ENCODE measurements around the gene GALE.
"Not testable (repeated sequence)": the region's sequence is repeated elsewhere in the genome, so short reads cannot be mapped to it uniquely, and the experiment has no call there.

GALE gene

DNA sequence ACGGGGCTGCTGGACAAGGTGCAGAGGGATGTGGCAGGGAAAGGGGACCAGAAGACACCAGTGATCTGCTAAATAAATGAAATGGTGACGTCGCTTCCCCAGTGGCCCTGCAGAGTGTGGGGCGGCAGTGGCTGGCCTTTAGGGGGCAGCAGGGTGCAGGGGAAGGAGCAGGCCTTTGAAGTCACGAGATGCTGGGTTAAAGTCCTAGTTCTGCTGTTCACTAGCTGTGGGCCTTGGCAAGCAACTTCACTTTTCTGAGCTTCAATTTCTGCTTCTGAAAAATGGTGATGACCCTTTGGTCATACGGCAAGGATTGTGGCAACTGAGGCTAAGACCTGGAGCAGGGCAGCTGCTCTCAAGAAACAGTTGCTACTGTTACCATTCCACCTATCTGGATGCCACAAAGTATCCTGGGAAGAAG is 9.2 kb upstream of the GALE start:
- peak; percentile 75 to 78 for DNase-seq (ENCODE audit: low read depth in 2 of 2)

DNA sequence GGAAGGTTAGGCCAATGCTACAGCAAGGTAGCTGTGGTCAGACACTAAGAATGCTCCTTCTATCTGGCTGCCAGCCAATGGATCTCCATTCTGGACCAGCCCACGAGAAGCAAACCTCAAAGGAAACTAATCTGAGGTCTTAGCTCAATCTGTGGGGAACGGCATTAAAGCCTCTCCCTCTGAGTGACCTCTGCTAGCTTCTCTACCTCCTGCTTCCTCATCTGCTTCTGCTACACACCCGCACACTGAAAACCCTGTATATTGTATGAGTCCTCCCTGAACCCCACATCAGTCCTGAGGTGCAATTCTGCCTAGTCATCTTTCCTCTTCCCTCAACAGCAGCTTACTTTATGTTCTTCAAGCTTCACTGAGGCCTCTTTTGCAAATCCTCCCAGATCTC is 6.9 kb upstream of the GALE start:
- no peak for DNase-seq (ENCODE audit: low read depth in 2 of 2)

DNA sequence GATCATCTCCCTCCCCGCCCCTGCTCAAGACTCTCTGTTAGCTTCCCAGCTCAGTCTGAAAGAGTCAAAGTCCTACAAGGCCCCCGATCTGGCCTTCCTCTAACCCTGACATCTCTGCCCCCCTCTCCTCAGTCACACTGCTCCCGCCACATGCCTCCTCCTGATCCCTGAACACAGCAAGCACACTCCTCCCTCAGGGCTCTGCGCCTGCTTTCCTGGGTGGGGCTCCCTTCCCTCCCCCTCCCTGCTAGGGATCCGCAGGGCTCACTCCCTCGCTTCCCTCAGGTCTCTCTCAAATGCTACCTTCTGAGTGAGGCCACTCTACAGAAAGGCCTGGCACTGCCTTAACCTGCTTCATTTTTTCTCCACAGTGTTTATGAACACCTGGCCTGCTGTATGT is 5.7 kb upstream of the GALE start:
- DNase-seq (ENCODE audit: low read depth in 2 of 2), result no peak

DNA sequence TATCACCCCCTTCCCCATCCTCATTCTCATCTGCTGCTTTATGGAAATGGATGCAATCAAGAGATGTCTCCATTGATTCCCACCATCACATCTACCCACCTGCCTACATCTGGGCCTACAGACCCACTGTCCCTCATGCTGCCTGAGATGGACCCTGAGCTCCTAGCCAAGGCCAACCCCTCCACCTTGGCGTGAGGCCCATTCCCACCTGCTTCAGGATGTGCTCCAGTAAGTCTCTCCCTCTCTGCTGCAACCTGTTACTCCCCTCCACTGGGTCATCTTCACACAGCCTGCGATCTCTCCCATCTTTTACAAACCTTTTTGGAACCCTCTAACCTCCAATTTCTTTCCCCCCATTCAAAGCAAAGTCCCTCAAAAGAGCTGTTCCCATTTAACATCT is 4.5 kb upstream of the GALE start:
- no peak for DNase-seq (ENCODE audit: low read depth in 2 of 2)

DNA sequence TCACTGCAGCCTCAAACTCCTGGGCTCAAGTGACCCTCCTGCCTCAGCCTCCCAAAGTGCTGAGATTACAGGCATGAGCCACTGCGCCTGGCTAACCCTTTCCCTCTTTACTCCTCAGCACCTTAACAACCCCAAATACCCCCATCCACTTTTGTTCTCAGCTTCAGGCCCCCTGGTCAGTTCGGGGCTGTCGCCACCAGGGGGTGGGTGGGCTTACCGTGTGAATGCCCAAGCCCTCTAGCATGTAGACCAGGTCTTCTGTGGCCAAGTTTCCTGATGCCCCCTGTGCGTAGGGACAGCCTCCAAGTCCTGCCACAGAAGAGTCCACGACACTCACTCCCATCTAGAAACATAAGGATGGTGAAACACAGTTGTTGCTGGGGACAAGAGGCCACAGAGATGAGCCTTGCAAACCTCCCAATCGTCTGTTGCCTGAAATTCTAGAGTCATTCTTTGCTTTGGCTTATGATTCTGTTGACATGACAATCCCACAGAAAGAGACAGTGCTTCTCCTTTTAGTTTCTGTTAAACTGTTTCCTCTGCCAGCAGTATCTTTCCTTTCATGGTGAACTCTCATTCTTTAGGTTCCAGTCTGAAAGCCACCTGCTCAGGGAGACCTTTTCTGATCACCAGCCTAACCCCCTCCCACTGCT is 3.8 kb upstream of the GALE start:
- DNase-seq (ENCODE audit: low read depth in 2 of 2), result no peak

DNA sequence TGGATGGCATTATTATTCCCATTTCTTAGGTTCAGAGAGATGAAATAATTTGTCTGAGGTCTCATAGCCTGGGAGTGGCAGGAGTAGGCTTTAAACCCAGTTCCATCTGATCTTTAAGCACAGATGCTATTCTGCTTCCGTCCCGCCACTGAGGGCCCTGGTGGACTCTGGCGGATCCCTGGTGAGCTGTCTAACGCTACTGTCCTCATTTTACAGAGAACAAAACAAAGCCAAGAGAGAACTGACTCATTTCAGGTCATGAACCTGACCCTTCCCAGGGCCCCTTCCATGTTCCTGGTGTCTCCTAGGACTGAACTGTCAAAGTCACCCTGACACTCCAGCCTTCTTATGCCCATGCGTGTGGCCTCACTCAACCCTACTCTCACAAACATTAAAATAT is 3.1 kb upstream of the GALE start:
- DNase-seq (ENCODE audit: low read depth in 2 of 2), result no peak

DNA sequence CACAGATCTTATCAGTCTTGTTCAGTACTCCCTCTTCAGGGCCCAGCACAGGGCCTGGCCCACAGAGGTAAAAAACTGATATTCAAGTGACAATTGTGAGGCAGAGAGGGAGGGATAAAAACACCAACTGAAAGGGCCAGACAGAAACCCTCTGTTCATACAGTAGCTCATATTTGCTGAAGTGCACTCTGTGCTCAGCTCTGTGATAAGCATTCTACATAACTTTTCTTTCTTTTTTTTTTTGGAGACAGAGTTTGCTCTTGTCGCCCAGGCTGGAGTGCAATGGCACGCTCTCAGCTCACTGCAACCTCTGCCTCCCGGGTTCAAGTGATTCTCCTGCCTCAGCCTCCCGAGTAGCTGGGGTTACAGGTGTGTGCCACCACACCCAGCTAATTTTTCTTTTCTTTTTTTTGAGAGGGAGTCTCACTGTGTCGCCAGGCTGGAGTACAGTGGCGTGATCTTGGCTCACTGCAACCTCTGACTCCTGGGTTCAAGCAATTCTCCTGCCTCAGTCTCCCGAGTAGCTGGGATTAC is 2.3 kb upstream of the GALE start:
- DNase-seq (ENCODE audit: low read depth in 2 of 2), result not testable (repeated sequence)

DNA sequence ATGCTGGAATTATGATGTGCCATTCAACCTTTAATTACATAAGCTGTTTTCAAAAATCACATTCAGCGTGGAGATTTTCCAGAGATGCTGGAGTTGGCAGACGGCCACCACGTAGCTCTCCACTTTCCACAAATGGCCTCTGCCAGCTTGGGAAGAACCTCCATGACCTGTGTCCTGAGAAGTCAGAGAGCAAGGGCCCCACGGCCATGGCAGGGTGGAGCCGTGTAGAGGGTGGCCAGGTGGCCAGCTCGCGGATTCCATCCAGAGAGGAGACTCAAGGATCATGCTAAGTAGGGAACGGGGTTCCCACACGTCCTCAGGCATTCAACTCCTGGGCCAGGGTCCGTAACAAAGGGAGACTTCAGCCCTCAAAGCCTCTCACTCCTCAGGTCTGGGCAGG is 1.3 kb upstream of the GALE start:
- DNase-seq (ENCODE audit: low read depth in 2 of 2), result no peak

DNA sequence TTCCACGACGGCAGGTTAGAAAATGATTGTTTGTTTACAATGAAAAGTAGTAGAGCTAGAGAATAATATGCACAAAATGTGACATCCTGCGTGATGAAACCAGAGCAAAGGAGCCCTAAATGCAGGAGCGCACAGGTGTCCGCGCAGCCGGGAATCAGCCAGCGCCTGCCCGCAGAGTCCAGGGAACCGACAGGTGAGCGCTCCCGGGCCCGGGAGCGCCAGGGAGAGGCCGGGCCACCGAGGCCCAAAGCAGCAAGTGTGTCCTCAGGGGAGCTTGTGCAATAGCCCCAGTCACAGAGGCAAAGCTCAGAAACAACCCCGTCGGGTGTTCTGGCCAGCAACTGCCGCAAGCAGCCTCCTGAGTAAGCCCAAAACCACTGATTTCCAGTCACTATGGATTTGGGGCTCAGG is 789 bp upstream of the GALE start:
- no peak for DNase-seq (ENCODE audit: low read depth in 2 of 2)

DNA sequence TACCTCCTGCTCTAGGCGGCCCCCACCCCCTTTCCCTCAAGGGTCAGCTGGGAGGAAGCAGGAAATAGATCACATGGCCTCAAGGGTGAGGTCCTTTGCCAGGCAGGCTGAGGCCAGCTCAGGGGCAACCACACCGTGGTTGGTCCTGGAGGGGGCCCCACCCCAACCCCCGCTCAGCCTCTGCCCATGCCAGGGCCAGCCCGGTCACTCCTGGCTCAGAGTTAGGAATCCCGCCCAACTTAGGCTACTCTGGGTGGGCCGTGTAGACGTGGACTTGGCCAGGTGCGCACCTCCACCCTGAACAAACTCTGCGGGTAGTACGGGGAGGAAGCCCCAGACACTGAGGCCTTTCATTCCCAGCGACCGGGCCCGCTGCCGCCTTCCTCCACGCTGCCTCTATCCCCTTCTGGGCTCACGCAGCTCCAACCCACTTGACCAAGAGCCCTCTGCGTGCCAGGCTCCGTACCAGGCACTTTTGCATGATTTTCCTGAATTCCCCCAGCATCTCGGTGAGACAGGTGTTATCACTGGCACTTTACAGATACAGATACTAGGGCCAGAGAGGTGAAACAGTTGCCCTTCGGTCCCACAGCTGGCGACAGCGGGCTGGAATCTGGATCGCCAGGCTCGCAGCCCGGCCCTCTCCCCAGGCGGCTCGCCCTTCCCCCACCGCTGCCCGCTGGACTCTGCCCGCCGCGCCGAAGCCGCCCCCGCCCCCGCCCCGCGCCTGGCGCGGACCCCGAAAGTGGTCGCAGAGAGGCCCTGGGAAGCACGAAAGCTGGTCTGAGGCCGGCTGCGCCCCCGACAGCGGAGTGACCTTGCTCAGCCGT is 769 bp downstream of the GALE start:
- no peak for DNase-seq (ENCODE audit: low read depth in 2 of 2)

DNA sequence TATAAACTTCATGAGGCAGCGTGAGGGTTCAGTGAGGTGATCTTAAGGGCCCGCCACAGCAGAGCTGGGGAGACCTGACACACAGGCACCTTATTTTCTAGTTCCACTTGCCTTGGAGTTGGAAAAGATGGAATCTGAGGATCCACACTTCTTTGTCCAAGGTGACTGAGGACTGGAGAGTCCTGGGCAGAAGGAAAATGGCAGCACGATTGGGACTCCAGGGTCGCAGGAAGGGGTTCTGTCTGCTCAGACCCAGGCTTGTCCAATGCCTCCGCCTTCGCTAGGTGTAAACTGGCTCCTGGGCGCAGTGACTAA is 1.3 kb downstream of the GALE start:
- no peak for DNase-seq (ENCODE audit: low read depth in 2 of 2)

DNA sequence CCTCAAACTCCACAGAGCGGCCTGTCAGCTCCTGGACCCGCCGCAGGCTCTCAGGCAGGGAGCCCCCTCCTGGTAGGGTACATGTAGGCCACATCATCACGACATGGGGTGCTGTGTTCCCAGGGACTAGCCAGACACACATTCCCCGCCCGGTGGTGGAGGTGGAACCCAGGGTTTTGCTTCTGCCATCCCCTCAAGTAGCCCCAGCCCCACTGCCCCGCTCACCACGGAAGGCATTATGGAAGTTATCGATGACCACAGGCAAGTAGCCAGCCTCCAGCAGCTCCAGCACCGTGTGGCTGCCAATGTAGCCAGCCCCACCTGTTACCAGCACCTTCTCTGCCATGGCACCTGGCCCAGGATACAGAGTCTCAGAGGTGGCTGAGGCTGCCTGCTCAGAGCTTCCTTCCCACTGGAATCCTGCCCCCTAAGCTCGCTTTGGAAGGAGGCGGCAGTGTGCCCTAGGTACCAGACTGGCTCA is 1.9 kb downstream of the GALE start:
- DNase-seq (ENCODE audit: low read depth in 2 of 2), result no peak

DNA sequence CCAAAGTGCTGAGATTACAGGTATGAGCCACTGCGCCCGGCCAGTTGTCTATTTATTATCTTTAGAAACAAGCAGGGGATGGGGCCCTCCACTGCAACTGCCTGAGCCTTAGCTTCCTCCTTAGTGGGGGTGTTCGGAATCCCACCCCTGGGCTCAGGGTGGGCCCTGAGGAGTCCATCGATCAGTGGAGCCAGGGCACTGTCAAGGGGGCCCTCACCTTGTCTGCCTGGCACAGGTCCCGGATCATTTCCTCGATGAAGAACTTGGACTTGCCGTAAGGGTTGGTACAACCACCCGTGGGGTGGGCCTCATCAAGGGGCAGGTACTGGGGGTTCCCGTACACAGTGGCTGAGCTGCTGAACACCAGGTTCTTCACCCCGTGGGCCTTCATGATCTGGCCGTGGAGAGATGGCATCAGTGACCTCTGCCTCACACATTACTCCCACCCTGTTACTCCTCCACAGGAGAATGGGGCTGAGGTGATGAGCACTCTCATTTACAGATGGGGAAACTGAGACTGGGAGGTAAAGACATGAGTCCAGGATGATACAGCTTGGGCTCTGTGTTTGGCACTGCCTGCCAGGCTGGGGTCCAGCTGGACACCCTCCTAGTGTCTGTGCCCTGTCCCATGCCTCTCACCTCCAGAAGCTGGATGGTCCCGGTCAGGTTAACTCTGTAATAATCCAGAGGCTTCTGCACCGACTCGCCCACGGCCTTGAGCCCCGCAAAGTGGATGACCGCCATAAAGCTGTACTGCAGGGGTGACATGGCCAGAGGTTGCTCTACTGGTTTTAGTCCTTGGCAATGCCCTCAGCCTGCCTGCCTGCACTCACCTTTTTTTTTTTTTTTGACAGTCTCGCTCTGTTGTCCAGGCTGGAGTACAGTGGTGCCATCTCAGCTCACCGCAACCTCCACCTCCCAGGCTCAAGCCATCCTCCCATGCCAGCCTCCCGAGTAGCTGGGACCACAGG is 2.8 kb downstream of the GALE start:
- DNase-seq (ENCODE audit: low read depth in 2 of 2), result no peak

DNA sequence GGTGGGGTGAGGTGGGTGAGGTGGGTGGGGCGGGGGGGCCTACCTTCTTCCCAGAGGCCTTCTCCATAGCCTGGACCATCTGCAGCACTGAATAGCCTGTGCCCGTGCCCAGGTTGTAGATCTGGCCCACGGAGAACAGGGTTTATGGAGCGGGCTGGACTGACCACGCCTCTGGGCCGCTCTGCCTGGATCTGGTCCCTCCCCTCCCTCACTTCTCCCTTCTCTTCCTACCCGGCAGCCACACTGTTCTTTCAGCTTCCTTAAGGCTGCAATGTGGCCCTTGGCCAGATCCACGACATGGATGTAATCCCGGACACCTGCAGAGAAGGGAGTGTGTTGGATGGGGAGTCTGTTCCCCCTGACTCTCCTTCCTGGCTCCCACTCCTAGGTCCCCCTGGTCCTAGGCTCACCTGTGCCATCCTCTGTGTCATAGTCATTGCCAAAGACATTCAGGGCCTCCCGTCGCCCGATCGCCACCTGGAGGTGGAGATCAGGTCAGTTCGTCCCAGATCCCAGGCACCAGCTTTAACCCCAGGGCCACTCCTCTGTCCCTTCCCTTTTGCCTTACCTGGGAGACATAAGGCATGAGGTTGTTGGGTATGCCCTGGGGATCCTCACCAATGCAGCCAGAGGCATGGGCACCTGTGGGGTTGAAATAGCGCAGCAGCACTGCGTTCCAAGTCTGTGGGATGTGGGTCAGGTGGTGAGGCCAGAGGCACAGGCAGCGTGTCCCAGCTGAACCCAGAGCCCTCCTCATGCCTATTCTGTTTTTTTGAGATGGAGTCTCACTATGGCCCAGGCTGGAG is 3.9 kb downstream of the GALE start:
- DNase-seq (ENCODE audit: low read depth in 2 of 2), result no peak

DNA sequence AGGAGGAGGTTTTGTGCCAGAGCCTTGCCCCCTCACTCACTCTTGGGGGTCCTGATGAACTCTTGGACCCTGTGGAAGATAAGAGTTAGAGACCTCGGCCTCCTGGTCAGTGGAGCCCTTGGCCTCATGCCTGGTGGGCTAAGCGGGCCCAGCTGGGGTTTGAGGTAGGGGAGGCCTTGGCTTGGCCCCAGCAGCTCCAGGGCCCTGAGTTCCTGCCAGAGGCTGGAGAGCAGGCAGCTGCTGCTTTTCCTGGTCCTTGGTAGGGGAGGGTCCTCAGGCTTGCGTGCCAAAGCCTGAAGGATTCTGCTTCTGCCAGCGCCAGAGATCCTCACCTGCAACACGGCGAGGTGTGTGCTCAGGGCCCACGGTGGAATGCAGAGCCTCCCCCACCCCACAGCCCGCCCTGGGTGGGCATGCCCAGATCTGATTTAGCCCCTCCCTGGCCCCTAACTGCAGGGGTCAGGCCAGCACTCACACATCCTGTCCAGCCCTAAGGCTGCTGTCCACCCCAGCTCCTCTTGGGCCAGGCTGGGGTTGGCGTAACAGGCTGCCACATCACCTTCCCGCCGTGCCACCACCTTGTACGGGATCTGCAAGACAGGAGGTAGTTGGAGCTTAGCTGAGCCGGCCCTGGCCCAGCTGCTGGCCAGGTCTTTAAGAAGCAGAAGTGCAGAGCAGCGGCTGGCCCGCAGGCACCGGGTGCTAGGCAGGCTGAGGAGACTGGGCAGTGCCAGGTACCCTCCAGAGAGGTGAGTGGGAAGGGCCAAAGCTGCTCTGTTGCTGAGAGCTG is 4.7 kb downstream of the GALE start:
- DNase-seq (ENCODE audit: low read depth in 2 of 2), result no peak

DNA sequence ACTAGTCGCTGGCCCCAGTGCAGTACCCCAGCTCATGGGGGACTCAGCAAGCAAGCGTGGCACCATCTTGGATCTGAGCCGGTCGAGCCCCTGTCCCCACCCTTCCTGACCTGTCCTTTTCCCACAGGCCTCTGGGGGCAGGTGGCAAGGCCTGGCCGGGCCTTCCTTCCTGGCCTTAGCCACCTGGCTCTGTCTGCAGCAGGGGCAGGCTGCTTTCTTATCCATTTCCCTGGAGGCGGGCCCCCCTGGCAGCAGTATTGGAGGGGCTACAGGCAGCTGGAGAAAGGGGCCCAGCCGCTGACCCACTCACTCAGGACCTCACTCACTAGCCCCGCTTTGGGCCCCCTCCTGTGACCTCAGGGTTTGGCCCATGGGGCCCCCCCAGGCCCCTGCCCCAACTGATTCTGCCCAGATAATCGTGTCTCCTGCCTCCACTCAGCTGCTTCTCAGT is 5.8 kb downstream of the GALE start:
- not testable (repeated sequence) for DNase-seq (ENCODE audit: low read depth in 2 of 2)

DNA sequence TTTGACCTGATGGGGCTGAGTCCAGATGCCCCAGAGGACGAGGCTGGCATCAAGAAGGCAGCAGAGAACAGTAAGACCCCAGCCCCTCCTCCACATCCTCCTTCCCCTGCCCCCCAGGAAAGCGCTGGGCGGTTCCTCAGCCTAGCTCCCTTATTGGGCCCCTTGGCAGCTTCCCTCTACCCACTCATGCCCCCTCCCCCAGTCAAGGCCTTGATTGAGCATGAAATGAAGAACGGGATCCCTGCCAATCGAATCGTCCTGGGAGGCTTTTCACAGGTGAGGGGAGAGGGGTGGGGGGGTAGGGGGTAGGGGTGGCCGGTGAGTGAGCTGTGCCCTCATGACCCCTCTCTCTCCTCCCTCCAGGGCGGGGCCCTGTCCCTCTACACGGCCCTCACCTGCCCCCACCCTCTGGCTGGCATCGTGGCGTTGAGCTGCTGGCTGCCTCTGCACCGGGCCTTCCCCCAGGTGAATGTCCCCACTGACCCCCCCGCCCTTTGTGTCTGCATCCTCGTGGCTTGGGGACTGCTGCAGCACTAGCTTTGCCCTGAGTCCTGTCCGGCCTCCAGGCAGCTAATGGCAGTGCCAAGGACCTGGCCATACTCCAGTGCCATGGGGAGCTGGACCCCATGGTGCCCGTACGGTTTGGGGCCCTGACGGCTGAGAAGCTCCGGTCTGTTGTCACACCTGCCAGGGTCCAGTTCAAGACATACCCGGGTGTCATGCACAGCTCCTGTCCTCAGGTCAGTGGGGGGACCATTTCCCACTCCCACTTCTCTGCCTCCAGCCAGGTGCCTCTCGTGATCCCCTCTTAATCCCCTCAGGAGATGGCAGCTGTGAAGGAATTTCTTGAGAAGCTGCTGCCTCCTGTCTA is 6.5 kb downstream of the GALE start:
- DNase-seq (ENCODE audit: low read depth in 2 of 2), result no peak

DNA sequence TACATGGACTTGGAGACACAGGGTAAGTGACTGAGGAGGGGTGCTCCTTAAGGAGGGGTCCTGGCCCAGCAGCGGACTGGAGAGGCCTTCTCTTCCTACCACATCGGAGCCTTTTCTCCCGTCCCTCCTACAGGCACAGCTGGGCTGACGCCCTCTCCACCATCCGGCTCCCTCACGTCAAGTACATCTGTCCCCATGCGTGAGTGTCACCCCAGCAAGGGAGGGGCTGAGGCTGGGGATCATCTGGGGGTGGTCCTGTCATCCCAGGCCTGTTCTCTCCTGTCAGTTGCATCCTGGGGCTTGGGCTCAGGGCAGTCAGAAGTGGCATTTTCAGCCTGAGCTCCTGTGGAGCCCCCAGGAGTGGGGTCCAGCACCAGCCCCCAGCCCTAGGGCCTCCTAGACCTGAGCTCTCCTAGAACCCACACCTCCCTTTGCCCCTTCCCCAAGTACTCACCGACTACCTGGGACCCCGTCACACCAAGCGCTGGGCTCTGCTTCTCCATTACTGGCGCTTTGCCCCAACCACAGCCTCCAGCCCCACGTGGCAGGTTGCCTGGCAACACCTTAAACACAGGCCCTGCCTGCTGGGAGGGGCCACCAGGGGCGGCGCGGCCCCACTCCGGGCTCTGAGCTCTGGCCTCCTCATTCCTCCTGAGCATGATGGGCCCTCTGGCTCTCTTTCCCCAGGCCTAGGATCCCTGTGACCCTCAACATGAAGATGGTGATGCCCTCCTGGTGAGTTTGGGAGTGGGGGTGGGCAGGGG is 7.4 kb downstream of the GALE start:
- DNase-seq (ENCODE audit: low read depth in 2 of 2), result no peak

All from stimulated activated CD4-positive, alpha-beta T cell treated with anti-CD3 and anti-CD28 coated beads, Interleukin-4, amount 100 ng/mL, for 48 hours (primary cell).